Astrocyte (in vitro differentiated cells and primary cell): ENCODE data around the gene TNNI2. TPM values are rescaled to one million over a fixed set of nuclear protein-coding genes. Genes with fewer than 3 reads are reported as not detected.

Experiments
- DNase-seq: peaks from one replicate; pipeline ENCODE4 v3.0.0-alpha.2; 2010; ENCODE audit warnings: low read depth
- FAIRE-seq: peaks from 2 replicates; lab custom pipeline; 2011; peaks lifted over from hg19 to GRCh38; lab: Jason Lieb, UNC
- H2AFZ ChIP-seq: 2 replicates; pipeline ENCODE4 v1.6.0; 2012; ENCODE audit warnings: low read depth, low read length, inconsistent platforms
- H3K27ac ChIP-seq: 2 replicates; pipeline ENCODE4 v1.5.1; 2011; ENCODE audit warnings: low read depth, low read length, inconsistent platforms
- H3K27me3 ChIP-seq: 2 replicates; pipeline ENCODE4 v1.6.0; 2011; ENCODE audit warnings: low read length, inconsistent platforms; ENCODE audit not compliant: insufficient read depth
- H3K36me3 ChIP-seq: 2 replicates; pipeline ENCODE4 v1.5.1; 2011; ENCODE audit warnings: low read length, inconsistent platforms; ENCODE audit not compliant: insufficient read depth
- H3K4me1 ChIP-seq: 2 replicates; pipeline ENCODE4 v1.5.1; 2011; ENCODE audit warnings: low read length, inconsistent platforms; ENCODE audit not compliant: insufficient read depth
- H3K4me2 ChIP-seq: 2 replicates; pipeline ENCODE4 v1.6.0; 2012; ENCODE audit warnings: low read length, inconsistent platforms
- H3K4me3 ChIP-seq: 2 replicates; pipeline ENCODE4 v1.5.1; 2011; ENCODE audit warnings: low read depth, mild to moderate bottlenecking, low read length, inconsistent platforms; ENCODE audit not compliant: insufficient read depth
- H3K79me2 ChIP-seq: 2 replicates; pipeline ENCODE4 v1.6.0; 2012; ENCODE audit warnings: mild to moderate bottlenecking, low read length, inconsistent platforms; ENCODE audit not compliant: insufficient read depth
- H3K9ac ChIP-seq: 2 replicates; pipeline ENCODE4 v1.6.0; 2012; ENCODE audit warnings: mild to moderate bottlenecking, low read length, inconsistent platforms
- H3K9me3 ChIP-seq: 2 replicates; pipeline ENCODE4 v1.5.1; 2012; ENCODE audit warnings: low read depth, mild to moderate bottlenecking, low read length, inconsistent platforms; ENCODE audit not compliant: insufficient read depth
- H4K20me1 ChIP-seq: 2 replicates; pipeline ENCODE4 v1.6.0; 2012; ENCODE audit warnings: low read length, inconsistent platforms; ENCODE audit not compliant: insufficient read depth
- H3K27ac Mint-ChIP-seq: one replicate; pipeline ENCODE4 v1.8.0; 2021; ENCODE audit warnings: mild to moderate bottlenecking, mixed read lengths; ENCODE audit not compliant: unreplicated experiment
- H3K27me3 Mint-ChIP-seq: one replicate; pipeline ENCODE4 v1.8.0; 2021; ENCODE audit warnings: low read depth, mixed read lengths; ENCODE audit not compliant: unreplicated experiment
- H3K36me3 Mint-ChIP-seq: one replicate; pipeline ENCODE4 v1.8.0; 2021; ENCODE audit warnings: low read depth, mixed read lengths; ENCODE audit not compliant: unreplicated experiment
- H3K4me1 Mint-ChIP-seq: one replicate; pipeline ENCODE4 v1.8.0; 2021; ENCODE audit warnings: low read depth, mixed read lengths; ENCODE audit not compliant: unreplicated experiment
- H3K4me3 Mint-ChIP-seq: one replicate; pipeline ENCODE4 v1.8.0; 2021; ENCODE audit warnings: mild to moderate bottlenecking, moderate library complexity, mixed read lengths; ENCODE audit not compliant: unreplicated experiment
- H3K9me3 Mint-ChIP-seq: one replicate; pipeline ENCODE4 v1.8.0; 2021; ENCODE audit warnings: mild to moderate bottlenecking, mixed read lengths; ENCODE audit not compliant: unreplicated experiment
- EZH2 ChIP-seq: IDR thresholded peaks from 2 replicates; pipeline ENCODE4 v1.6.1; 2012; ENCODE audit warnings: mild to moderate bottlenecking, low read length, inconsistent platforms; ENCODE audit not compliant: insufficient read depth
- total RNA-seq: library from RNA; stranded (reverse); gene quantifications from 2 replicates; pipeline ENCODE4 v1.2.1, GENCODE V29; 2021
- TF ChIP-seq, protein P1 (sequence below): IDR thresholded peaks from 2 replicates; pipeline ENCODE4 v1.5.1; 2011; ENCODE audit warnings: low read depth, mild to moderate bottlenecking, inconsistent platforms, low read length, moderate library complexity; ENCODE audit not compliant: insufficient read depth

TNNI2 gene
- total RNA-seq, 1 donor from 2014 or later = not detected

- Mint-ChIP-seq H3K36me3 (no peaks in the 10 kb centered on the region), H3K27ac (no peak overlapping the region), H3K9me3 (no peaks in the 10 kb centered on the region), H3K4me3 (no peak overlapping the region), H3K27me3 (peaks cover 16% of the 10 kb centered on the region), H3K4me1 (no peaks in the 10 kb centered on the region)
- Histone ChIP-seq H4K20me1 (no peaks in the 10 kb centered on the region), H3K27me3 (no peaks in the 10 kb centered on the region), H3K9ac (no peak overlapping the region), H2AFZ (no peak overlapping the region), H3K4me2 (no peak overlapping the region), H3K9me3 (no peaks in the 10 kb centered on the region), H3K4me3 (no peak overlapping the region), H3K27ac (no peak overlapping the region), H3K4me1 (no peaks in the 10 kb centered on the region), H3K79me2 (no peaks in the 10 kb centered on the region), H3K36me3 (no peaks in the 10 kb centered on the region)
- DNase-seq (no peak), FAIRE-seq (no peak)
- TF ChIP-seq EZH2 = no peak
- TF ChIP-seq, protein P1, sequence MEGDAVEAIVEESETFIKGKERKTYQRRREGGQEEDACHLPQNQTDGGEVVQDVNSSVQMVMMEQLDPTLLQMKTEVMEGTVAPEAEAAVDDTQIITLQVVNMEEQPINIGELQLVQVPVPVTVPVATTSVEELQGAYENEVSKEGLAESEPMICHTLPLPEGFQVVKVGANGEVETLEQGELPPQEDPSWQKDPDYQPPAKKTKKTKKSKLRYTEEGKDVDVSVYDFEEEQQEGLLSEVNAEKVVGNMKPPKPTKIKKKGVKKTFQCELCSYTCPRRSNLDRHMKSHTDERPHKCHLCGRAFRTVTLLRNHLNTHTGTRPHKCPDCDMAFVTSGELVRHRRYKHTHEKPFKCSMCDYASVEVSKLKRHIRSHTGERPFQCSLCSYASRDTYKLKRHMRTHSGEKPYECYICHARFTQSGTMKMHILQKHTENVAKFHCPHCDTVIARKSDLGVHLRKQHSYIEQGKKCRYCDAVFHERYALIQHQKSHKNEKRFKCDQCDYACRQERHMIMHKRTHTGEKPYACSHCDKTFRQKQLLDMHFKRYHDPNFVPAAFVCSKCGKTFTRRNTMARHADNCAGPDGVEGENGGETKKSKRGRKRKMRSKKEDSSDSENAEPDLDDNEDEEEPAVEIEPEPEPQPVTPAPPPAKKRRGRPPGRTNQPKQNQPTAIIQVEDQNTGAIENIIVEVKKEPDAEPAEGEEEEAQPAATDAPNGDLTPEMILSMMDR = no peak
Measured at GRCh38 chr11:1854132-1854948, 15.6 kb downstream of the TNNI2 start.

GRCh38 chr11:1854949-1855885 is 16.4 kb downstream of the TNNI2 start:
- Histone ChIP-seq H3K27ac (no peak overlapping the region), H3K4me1 (no peaks in the 10 kb centered on the region), H3K9me3 (no peaks in the 10 kb centered on the region), H2AFZ (no peak overlapping the region), H3K4me3 (no peak overlapping the region), H3K4me2 (no peak overlapping the region), H3K79me2 (no peaks in the 10 kb centered on the region), H3K27me3 (no peaks in the 10 kb centered on the region), H3K9ac (no peak overlapping the region), H4K20me1 (no peaks in the 10 kb centered on the region), H3K36me3 (no peaks in the 10 kb centered on the region)
- H3K36me3 Mint-ChIP-seq = no peaks in the 10 kb centered on the region
- H3K4me1 Mint-ChIP-seq = no peaks in the 10 kb centered on the region
- no peaks in the 10 kb centered on the region for H3K9me3 Mint-ChIP-seq
- TF ChIP-seq, protein P1 = no peak
- no peak for TF ChIP-seq EZH2
- H3K27ac Mint-ChIP-seq = no peak overlapping the region
- DNase-seq = no peak
- H3K27me3 Mint-ChIP-seq = peaks cover 16% of the 10 kb centered on the region
- no peak overlapping the region for H3K4me3 Mint-ChIP-seq
- FAIRE-seq = no peak
